SIG-M5 treated with dmso at 0.1 percent for 504 hours (cell line): Measurements from ENCODE around the gene GP9.
"Not testable (repeated sequence)": the region's sequence is repeated elsewhere in the genome, so short reads cannot be mapped to it uniquely, and the experiment has no call there.

Experiments
- DNase-seq: peaks from one replicate; lab custom pipeline; 2025; ENCODE audit not compliant: unreplicated experiment; lab: John Stamatoyannopoulos, UW

The GP9 gene

GRCh38 chr3:129106866-129107565, 46.4 kb downstream of the GP9 start:
- no peak for DNase-seq

- no peak for DNase-seq
Observed at GRCh38 chr3:129107793-129108192, 47.2 kb downstream of the GP9 start.

- DNase-seq, result not testable (repeated sequence)
Observed at GRCh38 chr3:129111076-129111780, 50.6 kb downstream of the GP9 start.
